Mammary epithelial cell (primary cell): Measurements from ENCODE around the gene DUSP11.

ENCODE experiments used
- CTCF ChIP-seq, 2 donors: IDR thresholded peaks in 1 of 2; conservative IDR thresholded peaks in 1 of 2; 2 replicates each; pipeline ENCODE4 v1.5.1; 2011 to 2012; ENCODE audit warnings: inconsistent platforms in 2 of 2, low read length in 2 of 2, mild to moderate bottlenecking in 2 of 2, control low read depth in 1 of 2, low read depth in 1 of 2; ENCODE audit not compliant: insufficient read depth in 1 of 2; ENCODE audit errors: extremely low read depth in 1 of 2
- EZH2 ChIP-seq: IDR thresholded peaks from 2 replicates; pipeline ENCODE4 v1.6.1; 2012; ENCODE audit warnings: low read length, inconsistent platforms, borderline replicate concordance

- TF ChIP-seq CTCF (conservative IDR thresholded peaks at IDR 0.05 in 1 of 2, IDR thresholded peaks at IDR 0.05 in 1 of 2; ENCODE audit: extremely low read depth in 1 of 2, insufficient read depth in 1 of 2, low read depth in 1 of 2, low read length in 2 of 2): no peak
- TF ChIP-seq EZH2: no peak
Measured at GRCh38 chr2:73762571-73762970, 17.3 kb downstream of the DUSP11 start.
